NCI-H1105 (cell line): ENCODE measurements around the gene HS6ST1.

Source experiments
- DNase-seq: peaks from one replicate; lab custom pipeline; 2025; lab: John Stamatoyannopoulos, UW

Gene HS6ST1

GRCh38 chr2:128310094-128310716 lies 8.5 kb downstream of the HS6ST1 start:
- DNase-seq: no peak

DNA sequence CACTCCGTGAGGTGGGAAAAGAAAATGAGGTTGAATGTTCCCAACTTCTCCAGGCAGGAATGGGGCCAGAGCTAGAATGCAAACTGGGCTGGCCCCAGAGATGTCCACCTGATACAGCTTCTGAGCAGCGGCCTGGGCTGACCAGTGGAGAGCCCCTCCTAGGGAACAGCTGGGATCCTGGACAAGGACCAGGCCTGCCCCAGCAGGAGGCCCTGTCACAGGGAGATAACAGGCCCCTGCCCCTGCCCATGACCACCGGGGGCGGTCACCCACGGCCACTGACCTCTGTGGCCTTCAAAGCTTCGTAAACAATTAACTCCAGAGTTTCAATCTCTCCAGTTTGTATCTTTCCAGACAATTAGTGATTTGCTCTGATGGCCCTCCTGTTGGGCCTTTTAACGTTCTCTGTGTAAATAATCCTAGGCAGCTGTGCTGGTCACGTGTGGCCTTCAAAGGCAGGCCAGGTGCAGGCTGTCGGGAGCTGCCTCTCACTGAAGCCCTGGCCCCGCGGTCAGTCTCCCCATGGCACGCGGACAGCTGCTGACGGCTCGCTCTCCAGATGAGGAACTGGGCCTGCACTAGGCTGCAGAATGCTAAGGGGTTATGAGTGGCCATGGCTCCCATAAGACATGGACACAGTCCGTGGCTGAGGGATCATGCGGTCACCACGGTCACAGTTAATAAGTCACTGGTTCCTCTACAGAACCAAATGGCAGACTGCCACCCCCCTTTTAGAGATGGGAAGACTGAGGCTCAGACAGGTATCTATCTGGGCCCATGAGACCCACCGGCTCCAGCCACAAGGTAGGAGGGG lies 9.2 kb downstream of the HS6ST1 start:
- peak; percentile 83 for DNase-seq

DNA sequence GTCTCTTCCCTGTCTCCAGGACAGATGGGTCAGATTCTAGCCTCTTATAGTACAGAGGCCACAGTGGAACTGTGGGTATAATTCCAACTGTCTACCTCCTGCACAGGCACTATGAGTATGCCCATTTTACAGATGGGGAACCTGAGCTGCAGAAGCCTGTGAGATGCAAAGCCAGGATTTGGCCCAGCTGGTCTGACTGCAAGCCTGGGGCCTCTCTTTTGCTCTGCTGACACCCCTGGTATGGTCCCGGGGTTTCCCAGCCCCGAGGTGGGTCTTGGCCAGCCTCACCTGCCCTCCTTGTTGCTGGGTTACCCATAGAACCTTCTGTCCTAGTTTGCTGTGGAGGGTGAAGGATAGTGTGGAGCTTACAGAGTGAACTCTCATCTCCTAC lies 9.8 kb downstream of the HS6ST1 start:
- no peak for DNase-seq

- no peak for DNase-seq
Measured at GRCh38 chr2:128308284-128308731, 10.4 kb downstream of the HS6ST1 start.

GRCh38 chr2:128307595-128307994 lies 11.1 kb downstream of the HS6ST1 start:
- no peak for DNase-seq

DNA sequence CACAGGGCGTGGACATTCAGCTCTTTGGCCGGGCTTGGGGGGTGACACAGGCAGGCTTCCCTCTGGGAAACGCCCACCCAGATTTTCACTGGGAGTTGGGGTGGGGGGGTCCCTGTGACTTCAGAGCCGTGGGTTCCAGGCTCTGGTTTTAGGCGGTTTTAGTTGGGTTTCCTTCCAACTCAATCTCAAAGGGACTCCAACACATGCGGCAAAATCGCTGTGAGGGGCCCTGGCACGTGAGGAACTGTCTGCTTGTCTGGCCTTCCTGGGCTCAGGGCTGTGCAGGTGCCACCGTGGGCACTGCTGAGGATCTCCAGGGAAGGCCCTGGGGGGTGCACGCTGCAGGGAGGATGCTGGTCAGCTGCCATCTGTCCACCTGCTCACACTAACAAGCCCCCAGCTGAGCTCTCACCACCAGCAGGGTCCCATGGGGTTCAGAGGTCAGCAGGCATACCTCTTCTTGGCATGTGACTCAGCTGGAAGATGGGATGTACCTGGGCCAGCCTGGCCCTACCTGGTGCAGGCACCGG lies 11.7 kb downstream of the HS6ST1 start:
- DNase-seq: no peak

GRCh38 chr2:128306081-128306930 lies 12.4 kb downstream of the HS6ST1 start:
- peak; percentile 61 for DNase-seq

GRCh38 chr2:128305555-128306080 lies 13.1 kb downstream of the HS6ST1 start:
- peak; percentile 92 for DNase-seq

DNA sequence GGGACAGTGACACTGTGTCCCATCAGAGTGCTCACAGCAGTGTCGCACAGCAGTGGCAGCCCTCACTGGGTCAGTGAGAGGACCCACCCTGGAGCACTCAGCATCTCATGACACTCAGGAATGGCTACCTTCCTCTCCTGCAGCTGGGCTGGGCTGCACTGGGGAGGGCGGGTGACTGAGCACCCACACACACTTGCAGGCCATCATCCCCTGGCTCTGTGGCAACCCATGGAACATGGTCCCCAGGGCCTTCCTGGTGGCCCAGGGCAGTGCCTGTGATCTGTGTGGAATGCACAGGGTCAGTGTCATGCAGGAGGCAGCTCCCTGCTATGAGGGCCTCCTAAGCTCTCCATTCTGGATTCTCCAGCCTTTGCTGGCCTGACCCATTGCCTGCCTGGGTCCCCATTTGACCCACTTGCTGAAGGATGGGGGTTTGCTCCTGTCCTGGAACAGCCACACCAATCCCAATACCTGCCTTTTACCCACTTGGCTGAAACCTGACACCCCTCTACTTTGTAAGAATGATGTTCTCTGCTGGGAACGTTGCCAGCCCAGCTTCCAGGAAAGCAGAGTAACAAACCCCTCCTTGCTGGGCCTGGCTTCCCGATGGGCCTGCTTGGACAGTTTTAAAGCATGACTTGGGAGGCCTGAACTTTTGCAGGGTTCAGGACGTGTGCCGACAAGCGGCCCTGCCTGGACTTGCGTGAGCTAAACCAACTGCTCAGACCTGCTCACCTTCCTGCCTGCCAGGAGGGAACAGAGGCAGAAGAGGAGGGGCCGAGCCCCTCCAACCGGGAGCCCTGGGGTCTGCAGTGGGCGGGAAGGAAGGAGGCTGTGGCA lies 13.7 kb downstream of the HS6ST1 start:
- DNase-seq: peak; percentile 92

DNA sequence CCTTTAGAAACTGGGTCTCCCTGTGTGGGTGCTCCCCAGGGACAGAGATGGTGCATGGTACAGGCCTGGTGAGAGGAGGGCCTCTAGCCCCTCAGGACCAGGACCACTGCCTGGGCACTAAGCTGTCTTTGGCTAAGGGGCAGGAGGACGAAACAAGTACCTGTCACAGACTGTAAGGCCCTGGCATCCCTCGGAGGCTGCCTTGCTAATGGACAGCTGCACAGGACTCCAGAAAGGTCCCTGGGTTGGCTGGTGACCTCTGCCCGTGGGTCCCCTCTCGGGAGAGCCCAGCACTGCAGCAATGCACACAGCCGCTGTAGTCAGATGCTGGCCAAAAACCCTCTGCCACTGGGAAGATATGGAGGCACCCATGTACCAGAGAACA lies 14.3 kb downstream of the HS6ST1 start:
- DNase-seq: no peak

DNA sequence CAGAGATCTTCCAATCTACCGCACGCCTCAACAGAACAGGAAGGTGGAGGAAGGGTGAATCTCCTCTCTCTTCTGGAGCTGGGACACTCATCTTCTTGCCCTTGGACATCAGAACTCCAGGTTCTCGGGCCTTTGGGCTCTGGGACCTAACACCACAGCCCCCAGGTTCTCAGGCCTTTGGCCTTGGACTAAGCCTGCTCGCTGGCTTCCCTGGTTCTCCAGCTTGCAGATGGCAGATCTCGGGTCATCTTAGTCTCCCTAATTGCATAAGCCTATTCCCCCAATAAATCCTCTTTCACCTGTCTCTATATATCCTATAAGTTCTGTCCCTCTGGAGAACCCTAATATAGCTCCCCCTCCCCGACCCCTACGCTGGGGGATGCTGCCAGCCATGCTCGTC lies 14.8 kb downstream of the HS6ST1 start:
- no peak for DNase-seq

DNA sequence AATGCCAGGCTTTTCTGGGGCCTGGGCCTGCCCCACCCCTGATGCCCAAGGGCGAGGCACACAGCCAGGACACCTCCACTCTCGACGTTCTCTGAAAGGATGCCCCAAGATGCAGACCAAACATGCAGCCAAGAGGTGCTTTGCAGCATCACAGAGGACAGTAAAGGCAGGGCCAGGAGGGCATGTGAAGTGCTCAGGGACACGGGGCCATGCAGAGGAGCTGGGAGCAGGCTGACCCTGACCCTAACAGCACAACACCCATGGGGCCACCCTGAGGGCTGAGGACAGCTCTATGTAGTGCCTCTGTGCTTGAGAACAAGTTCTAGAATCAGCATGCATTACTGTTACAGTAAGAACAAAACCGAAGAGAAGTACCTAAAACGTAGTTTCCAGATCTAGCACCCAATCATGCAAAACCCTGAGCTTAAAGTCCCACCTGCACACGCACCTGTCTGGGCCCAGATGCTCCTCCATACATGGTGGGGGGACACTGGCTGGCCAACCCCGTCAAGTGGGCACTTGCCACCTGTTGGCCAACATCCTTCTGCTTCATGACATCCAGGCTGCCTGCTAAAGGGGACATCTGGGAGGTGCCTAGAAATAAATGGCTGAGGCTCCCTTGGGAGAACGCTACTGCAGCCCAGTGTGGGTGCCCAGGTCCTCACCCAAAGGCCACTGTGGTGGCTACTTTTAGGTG lies 15.4 kb downstream of the HS6ST1 start:
- no peak for DNase-seq

DNA sequence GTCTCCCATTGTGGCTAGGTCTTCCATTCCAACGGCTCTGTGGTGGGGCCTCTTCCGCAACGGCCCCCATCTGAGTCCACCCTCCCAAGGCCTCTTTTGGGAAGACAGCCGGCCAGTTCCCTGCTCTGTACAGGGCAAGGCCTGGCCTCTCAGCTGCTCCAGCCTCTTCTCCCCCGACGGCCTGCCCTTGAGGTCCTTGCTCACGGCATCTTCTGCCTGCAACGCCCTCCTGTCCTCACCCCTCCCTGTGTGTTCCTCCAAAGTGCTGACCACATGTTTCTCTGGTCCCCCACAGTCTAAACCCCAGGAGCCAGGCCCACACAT lies 16.0 kb downstream of the HS6ST1 start:
- DNase-seq: no peak

- no peak for DNase-seq
Measured at GRCh38 chr2:128302011-128302743, 16.5 kb downstream of the HS6ST1 start.

GRCh38 chr2:128301501-128301966 lies 17.1 kb downstream of the HS6ST1 start:
- no peak for DNase-seq

DNA sequence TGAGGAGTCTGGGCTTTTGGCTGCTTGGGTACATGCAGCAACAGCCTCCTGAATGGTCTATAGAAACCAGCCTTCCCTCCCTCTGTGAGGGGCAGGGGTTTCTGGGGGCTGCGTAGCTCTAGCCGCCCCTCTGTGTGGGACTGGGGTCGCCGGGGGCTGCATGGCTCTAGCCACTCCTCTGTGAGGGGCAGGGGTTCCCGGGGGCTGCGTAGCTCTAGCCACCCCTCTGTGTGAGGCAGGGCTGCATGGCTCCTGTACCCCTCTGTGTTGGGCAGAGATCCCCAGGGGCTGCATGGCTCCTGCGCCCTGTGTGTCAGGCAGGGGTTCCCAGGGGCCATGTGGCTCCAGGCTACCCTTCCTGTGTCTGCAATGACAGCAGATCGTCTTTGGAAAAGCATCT lies 17.6 kb downstream of the HS6ST1 start:
- DNase-seq: no peak

DNA sequence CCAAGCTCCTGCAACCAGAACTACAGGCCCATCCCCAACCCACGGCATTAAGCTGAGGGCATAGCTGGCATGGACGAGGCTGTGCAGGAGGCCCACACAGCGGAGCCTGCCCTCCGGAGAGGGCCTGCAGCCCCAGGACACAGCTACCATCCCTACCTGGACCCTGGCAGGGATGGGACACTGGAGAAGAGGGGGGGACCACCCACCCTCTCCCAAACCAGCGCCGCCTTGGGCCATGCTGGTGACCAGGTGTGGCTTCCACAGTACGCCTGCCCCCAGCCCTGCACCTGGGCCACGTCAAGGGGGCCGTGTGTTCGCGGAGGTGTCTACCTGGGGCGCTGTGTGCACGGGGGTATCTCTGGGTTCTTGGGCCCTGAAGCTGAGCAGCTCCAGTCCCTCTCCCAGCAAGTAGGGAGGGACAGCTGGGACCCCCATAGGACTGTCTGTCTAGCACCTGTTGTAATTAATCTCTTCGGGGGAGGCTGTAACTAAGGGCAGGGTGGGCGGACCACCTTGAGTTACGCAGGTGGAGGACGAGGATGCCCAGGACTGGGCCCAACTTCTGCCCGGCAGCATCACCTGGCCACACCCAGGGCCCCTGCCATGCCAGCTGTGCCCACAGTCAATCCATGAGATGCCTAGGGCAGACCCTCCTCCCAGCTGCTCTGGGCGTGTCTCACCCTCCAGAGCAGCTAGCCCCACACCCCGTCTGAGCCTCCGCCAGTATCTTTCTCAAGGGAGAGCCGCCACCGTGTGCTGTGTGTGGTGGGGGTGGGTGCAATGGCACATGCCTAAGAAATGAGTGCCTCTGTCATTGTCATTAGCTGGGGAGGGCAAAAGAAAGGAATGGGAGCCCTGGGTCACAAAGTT lies 18.3 kb downstream of the HS6ST1 start:
- DNase-seq: no peak

DNA sequence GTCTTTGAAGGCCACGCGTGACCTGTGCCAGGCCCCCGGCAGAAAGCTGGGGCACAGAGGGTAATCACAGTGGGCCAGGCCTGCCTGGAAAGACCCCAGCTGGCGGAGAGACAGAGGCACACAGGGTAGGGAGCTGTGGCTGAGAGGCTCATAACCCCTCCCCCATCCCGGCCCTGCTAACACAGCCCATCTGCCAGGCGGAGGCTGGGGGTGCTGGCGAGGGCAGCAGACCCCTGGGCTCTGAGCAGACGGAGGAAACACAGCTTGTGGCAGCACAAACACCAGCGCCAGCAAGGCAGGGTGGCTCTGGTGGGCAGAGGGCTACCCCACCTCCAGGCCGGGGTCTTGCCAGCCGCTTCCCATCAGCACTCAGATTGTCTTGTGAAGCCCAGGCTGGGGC lies 19.0 kb downstream of the HS6ST1 start:
- no peak for DNase-seq
